GM12801 (cell line): ENCODE data around the gene ZDHHC14.

ENCODE experiments used
- CTCF ChIP-seq: IDR thresholded peaks from one replicate; pipeline ENCODE4 v1.5.1; 2011; ENCODE audit warnings: control low read depth; ENCODE audit not compliant: insufficient read length; ENCODE audit errors: extremely low read depth

Gene ZDHHC14

GRCh38 chr6:157648561-157648960, 267.6 kb downstream of the ZDHHC14 start:
- no peak for TF ChIP-seq CTCF

- TF ChIP-seq CTCF: no peak
Measured at GRCh38 chr6:157649311-157650260, 268.6 kb downstream of the ZDHHC14 start.

GRCh38 chr6:157650261-157650640, 269.3 kb downstream of the ZDHHC14 start:
- no peak for TF ChIP-seq CTCF

- no peak for TF ChIP-seq CTCF
Measured at GRCh38 chr6:157650801-157651200, 269.8 kb downstream of the ZDHHC14 start.

GRCh38 chr6:157651731-157652490, 270.9 kb downstream of the ZDHHC14 start:
- no peak for TF ChIP-seq CTCF

- TF ChIP-seq CTCF: no peak
Measured at GRCh38 chr6:157652601-157653363, 271.8 kb downstream of the ZDHHC14 start.

DNA sequence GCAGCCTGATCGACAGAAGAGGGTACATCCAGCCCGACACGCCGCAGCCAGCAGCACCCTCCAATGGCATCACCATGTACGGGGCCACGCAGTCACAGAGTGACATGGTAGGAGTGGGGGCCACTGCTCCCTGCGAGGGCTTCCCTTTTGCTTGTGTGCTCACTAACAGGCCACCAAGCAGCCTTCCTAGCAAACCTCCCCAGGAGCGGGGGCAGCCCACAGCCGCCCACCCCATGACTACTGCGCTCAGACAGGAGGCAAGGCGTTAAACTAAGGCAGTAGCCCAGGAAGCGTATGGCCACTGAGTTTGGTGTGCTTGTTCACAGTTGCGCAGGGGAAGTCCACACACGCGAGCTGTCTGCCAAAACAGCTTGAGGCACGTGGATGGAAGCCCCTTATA, 272.5 kb downstream of the ZDHHC14 start:
- no peak for TF ChIP-seq CTCF
